ENCODE data around the gene AP3M1.

Gene AP3M1

DNA sequence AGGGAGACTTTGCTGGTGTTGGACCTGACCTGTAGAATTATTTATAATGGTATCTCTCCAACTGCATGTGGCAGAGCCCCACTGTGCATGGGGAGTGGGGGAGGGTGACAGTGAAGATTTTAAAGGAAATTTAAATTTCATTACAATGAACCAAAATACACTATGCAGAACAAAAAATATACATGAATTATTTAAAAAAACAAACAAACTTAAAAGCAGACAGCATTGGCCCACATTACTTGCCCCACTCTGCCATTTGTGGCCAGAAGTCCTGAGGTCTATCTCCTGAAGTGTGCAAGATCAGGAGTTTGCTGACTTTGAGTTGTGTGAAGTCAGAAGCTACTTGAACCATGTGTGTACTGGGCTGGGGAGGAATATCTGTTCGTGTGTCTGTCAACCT, 40.5 kb downstream of the AP3M1 start:
- no peak for DNase-seq

DNA sequence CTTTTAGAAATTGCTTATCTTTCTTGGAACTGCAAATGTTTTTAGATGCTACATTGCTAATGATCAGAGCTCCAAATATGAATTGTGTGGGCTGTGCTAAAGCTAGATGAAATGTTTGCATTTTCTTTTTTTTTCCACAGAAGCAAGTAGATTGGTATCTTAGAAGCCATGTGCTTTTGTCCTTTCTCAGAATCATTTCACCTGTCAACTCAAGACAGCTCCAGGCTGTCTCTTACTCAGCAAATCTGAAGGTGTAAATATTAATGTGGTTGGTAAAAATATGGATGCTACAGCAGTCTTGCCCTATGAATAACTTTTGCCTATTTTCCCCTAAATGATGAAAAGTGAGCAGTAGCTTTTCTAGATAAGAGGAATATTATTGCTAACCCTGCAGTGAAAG, 41.2 kb downstream of the AP3M1 start:
- DNase-seq: no peak

DNA sequence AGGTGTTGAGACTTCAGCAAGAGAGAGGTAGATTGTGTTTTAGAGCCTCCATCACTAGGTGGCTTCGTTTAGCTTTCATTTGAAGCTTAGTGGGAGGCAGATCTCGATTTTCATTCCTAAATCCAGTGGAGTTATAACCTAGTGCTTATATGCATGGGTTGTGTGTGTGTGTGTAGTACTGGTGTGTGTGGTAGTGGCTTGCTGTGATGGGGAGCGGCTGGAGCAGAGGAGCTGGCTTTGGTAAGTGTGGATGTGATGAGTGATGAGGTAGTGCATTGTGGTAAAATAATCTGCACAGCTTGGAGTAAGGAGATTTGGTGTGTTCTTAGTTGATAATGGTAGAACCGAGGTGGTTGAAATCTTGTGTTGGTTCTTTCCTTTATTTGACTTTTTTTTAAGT, 43.2 kb downstream of the AP3M1 start:
- no peak for DNase-seq

DNA sequence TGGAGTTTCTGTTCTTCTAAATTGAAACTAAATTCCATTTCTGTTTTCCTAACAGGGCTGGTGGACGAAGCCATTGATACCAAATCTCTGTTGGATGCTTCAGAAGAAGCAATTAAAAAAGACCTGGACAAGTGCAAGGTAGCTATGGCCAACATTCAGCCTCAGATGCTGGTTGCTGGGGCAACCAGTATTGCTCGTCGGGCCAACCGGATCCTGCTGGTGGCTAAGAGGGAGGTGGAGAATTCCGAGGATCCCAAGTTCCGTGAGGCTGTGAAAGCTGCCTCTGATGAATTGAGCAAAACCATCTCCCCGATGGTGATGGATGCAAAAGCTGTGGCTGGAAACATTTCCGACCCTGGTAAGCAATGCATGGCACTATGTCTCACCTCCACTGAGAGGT, 45.6 kb downstream of the AP3M1 start:
- DNase-seq: no peak

DNA sequence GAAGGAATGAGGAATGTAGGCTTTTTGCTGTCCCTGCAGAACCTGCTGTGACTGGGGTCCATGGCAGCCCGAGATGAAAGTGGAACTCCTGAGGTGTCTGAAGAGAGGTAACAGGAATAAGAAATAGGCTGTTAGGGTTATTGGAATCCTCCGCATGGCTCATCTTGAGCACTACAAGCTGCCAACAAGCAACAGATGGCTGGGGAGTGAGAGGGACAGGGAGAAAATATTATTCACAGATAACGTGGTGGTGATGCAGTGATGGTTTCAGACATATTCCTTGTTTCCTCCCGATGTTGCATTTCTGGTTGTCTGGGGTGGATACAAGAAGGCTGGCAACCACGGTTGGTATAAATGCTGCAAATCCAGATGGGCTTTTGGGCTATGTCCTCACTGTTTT, 46.1 kb downstream of the AP3M1 start:
- no peak for DNase-seq

DNA sequence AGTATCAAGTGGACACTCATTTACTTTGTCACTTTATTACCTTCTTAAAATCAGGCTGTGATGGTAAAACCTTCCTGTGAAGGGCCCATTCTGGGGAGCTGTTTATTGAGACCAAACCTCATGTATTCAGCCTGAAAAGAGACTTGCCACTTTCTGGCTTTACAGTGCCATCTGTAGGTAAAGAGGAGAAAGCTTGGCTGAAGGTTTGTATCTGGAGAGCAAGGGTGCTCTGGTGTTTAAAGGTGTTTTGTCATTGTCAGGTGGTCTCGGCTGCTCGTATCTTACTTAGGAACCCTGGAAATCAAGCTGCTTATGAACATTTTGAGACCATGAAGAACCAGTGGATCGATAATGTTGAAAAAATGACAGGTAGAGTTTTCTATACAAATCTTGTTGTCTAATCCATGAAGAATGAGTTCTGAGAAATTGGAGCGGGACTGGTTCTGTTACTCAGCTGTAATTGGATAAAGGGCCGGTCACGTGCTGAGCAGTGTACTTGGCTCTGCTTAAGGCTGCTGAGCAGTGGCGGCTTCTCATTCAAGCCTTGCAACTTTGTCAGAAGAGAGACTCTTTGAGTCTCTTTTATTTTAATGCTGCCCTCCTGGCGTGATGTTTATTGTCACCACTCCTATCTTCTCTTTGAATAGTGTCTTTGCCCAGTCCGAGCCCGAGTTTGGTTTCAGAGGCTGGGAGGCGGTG, 46.9 kb downstream of the AP3M1 start:
- no peak for DNase-seq

DNA sequence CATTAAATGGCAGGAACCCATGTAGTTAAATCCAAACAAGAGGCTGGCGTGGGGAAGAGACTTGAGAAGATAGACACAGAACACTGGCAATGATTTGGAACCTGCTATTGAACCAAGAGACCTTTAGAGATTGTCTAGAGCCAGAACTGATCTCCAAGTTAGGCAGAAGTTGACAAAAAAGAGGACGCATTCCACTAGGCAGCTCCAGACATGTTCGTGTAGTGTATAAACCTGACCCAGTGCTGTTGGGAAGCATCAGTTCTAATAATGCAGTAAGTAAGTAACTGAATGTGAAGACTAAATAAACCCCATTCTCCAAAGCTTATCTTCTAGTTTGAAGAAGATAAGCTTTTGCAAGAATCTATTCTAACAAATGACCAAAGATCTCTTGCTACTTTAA, 50.8 kb downstream of the AP3M1 start:
- no peak for DNase-seq

DNA sequence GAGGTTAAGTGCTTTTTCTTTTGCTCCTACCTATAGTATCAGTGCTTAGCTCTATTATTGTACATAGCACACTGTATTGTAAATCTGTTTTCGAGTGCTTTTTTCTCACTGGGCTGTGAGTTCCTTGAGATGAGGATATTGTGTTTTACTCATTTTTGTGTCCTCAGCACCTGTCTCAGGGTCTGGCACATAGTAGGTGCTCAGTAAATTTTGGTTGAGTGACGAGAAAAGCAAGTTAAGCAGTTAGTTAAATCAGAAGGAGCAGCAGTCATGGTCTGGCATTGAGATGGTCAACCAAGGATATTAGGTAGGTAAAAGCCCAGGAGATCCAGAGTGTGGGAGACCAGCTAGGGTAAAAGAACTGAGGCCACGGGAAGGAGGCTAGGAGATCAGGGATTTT, 51.2 kb downstream of the AP3M1 start:
- no peak for DNase-seq

DNA sequence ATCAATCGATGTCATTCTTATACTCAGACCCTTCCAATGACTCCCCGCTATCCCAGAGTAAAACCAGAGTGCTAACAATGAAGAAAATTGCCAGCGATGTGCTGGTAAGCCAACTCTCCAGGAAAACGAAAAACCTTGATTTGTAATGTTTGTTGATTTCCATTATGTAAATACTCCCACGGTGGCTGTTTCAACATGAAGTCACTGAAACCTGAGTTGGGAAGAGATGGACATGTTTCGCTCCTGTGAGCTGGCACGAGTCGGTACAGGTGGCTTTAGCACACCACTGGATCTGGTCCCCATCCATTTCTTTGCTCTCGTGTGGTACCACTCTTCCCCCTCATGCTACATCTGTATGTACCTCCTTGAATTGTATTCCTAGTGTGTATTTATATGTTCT, 52.9 kb downstream of the AP3M1 start:
- no peak for DNase-seq

DNA sequence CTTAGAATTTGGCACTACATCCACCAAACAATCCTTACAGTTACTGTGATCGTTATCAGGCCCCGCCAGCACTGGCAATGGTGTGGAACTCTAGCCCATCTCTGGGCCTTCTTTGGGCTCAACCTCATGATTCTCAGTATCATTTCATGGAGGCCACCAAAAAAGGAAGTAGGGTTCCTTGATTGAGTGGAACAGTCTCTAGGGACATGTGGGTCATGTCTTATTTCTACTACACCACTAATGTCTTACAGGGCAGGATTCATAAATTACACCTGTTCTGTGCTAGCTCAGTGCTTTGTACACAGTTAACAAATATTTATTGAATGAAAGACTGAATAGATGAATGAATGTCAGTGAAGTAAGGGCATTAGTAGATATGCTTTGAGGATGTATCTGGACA, 53.9 kb downstream of the AP3M1 start:
- DNase-seq: no peak

DNA sequence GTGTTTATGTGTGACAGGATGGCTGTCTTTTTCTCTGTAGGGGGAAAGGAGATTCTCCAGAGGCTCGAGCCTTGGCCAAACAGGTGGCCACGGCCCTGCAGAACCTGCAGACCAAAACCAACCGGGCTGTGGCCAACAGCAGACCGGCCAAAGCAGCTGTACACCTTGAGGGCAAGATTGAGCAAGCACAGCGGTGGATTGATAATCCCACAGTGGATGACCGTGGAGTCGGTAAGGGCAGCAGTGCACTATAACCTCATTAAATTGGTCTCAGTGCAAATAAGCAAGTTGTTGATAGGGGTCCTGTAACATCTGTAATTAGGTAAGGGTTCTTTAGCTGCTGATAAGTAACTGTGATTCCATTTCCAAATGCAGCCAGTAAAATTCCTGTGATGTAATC, 56.4 kb downstream of the AP3M1 start:
- no peak for DNase-seq

DNA sequence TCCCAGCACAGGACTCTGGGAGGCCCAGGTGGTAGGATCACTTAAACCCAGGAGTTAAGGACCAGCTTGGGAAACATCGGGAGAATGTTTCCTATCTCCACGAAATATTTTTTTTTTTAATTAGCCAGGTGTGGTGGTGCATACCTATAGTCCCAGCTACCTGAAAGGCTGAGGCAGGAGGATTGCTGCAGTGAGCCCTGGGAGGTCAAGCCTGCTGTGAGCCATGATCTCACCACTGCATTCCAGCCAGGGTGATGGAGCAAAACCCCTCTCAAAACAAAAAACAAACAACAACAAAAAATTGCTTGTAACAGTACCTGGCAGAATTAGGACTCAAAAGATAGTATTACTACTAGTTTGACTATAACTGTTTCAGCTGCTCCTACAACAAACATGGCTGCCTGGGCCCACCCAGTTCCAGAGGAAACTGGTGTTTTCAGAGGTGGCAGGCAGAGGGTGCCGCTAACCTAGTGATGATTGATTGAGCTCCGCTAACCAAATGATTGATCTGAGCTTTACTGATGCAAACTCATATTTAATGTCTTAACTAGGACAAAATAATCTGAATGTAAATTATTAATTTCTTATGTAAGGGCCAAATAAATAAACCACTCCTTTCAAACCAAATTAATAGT, 57.0 kb downstream of the AP3M1 start:
- no peak for DNase-seq

DNA sequence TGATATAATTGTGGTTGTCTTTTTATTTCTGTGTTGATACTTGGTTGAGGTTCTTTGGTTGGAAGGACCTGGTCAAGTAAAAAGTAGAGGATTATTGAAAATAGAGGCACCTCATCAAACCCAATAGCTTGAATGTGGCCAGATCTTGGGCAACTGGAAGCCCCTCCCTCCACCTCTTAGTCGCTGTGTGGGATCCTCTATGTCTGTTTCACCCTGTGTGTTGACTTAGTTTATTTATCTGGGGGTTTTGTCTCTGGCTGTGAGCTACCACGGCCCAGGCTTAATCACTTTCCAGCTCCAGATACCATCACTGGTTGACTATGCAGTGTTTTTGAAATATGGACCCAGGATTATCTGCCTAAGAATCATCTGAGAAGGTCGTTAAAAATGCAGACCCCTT, 58.3 kb downstream of the AP3M1 start:
- DNase-seq: no peak

DNA sequence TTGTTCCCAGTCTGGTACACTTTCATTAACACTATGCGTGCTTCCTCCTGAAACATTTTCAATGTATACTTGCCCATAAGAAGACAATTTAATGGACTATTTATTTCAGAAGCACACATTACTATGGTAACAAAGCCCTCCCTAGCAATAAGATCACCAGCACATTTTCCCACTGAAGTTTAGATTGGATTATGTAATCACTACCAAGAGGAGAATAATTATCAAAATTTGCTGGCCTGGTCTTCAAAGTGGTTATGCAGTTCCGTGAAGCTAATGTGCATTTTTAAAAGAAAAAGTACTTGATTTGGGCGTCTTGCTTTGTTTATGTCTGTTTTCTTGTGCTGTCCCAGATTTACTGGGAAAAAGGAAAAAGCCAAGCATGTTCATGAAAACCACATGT, 61.9 kb downstream of the AP3M1 start:
- DNase-seq: no peak

DNA sequence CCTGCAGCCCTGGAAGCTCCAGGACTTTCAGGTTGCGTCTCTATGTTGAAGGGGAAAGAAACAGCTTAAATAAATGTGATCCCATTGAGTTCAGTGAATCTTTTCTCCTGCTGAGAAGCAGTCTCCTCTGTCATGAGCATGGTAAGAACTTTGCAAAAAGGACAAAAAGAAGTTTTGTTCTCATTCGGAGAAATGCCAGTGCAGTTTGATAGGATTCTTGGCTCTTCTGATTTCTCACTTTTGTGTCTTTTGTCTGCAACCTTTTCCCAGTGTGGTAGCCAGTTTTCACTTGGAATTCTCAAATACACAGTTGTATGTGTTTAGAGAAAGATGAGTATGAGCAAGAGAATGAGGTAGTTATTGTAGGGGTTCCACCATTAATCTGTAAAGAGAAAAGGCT, 64.3 kb downstream of the AP3M1 start:
- no peak for DNase-seq

DNA sequence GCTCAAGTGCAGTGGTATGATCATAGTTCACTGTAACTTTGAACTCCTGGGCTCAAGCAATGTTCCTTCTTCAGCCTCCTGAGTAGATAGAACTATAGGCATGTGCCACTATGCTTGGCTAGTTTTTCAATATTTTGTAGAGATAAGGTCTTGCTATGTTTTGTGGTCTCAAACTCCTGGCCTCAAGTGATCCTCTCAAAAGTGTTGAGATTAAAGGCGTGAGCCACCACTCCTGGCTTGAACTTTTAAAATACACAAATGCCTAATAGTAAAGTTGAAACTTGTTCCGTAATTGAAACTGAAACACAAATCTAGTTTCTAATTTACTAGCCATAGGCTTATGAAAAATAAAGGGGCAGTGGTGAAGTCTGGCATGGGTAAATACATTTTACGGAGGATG, 65.7 kb downstream of the AP3M1 start:
- DNase-seq: no peak

DNA sequence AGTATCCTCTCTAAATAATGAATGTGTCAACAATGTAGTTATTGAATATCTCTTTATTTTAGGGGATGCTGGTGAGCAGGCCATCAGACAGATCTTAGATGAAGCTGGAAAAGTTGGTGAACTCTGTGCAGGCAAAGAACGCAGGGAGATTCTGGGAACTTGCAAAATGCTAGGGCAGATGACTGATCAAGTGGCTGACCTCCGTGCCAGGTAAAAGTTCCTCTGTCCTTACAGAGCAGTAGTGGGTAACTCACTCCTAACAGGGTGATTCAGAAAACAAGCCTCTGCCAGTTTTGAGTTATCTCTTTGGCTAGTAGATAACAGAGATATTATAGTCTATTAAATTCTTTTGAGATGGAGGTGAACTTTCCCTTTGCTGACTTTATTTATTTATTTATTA, 67.3 kb downstream of the AP3M1 start:
- DNase-seq: no peak

DNA sequence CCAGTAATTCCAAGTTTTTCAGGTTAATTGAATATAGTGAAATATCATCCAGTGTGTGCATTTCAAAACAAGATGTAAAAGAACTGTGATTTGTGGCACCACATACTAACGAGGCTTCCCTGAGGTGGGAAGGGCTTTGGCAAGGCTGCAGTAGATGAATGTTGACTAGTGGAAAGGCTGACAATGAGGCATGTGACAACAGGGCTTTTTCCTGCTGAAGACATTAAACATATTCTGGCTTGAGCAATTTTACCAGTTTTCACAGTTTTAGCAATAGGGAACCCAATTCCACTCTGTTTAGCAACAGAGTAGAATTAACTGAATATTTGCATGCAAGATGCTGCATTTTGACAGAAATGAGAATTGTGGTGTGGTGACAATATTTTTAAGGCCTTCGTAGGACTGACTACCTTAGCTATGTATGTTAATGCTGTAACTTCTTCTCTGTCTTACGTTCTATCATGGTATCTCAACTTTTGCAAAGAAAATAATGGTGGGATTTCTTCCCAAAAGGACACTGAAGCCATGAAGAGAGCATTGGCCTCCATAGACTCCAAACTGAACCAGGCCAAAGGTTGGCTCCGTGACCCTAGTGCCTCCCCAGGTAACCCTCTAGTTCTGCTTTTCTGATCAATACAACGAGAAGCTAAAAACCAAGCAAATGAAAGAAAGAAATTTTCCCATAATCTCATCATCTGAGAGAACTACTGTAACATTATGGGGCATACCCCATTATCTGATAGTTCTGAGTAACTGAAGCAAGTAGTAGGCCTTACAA, 68.5 kb downstream of the AP3M1 start:
- no peak for DNase-seq

DNA sequence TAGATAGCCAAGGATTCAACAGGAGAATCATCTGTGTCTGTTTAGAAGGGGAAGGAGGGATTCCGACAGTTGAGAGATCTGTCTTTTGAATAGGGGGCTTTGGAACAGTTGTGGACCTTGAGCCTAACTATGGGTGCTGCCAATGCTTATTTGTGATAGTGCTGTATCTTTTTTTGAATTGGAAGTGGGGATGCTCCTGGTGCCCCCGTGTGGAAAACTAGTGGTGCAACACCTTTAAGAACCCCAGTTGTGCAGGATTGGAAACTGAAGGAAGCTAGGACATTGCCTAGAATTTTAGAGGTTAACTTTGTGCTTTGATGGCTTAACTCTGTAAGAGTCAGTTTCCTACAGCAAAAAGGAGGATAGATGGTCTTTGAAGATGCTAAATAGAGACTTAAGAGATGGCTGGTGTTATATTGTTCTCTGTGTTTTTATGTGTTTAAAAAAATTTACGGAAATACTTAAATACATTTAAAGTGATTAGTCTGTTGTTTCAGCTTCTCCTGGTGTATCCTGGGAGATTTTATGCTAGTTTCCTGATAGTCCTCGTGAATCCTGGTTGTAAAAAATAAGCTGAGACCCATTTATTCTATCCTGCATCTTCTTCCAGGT, 69.3 kb downstream of the AP3M1 start:
- DNase-seq: peak; percentile 28 to 40

DNA sequence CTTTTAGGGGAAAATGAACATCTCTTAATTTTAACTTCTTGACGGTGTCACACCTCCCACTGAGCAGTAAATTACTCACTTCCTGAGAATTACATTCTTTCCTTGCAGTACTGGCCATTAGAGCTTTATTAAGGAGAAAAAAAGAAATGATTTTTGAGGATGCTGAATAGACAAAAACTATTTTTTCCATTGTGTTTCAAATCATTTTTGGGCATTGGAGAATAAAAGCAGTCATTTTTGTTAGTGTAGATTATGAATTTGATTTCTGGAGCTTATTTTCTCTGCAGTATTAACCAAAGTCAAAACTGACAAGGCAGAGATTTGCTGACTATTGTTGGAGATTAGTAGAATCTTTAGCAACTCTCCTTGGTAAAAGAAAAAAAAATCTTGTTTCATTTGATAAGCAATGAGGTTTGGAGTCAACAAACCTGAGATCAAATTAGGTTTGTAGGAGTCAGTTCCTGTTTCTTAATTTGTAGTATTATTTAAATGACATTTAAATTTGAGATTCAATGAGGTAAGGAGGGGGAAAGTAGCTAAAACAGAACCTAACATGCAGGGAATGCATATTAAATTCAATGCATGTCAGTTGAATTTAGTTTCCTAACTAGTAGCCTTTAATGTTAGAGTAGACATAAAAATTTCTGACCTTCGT, 70.6 kb downstream of the AP3M1 start:
- no peak for DNase-seq

DNA sequence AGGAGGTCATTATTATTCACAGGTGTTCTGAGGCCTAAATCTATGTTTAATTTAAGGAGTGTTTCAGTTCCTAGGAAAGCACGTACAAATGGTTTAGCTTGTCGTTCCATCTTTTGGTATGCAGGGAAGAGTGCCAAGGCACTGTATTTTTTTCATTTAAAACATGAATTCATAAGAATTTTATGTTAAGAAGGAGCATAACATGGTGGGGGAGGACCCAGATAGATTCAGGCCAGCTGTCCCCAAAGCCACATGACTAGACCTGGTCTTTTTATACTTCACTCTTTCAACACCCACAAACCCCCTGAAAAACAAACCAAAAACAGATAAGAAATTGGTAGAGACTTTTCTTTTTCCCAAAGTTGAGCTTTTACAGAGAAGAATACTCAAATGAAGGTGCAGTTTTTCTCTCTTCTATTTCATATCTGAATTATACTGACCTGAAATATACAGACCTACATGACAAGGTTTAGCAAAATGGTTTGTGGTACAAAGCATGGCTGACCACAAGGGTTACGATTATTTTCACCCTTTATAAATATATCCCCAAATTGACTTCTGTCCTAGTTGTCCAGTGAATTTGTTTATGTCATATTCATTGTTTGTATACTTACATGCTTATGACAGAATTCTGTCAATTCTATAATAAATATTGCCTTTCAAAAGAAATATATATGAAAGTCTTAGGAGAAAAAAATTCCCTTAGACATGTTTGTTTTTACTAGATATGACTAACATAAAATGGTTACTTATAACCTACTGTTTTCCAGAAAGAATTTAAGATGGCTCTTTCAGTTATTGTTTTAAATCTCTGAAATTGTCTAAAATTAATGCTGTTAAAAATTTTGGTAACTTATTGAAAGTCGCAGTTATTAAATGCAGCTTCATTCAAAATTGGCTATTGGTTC, 71.3 kb downstream of the AP3M1 start:
- no peak for DNase-seq

DNA sequence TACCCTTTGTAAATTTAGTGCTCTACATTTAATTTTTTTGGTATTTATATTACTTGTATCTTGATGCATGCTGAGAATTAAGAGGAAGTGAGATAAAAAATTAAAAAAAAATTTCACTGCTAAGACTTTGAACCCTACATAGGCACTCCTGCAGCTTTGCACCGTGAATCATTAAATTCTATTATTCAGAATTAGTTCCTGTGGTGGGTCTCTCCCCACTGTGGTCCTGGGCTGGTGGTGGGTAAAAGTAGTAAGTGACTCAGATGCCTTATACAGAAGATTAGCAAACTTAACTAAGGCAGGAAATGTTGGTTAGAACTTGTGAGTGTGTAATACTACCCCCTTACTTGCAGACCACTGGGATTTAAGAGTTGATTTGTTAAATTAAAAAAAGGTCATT, 72.6 kb downstream of the AP3M1 start:
- DNase-seq: peak; percentile 18 to 29
